Activated CD4-positive, alpha-beta T cell treated with anti-CD3 and anti-CD28 coated beads, Interleukin-10, Interleukin-2, amounts not matched to agents 100 ng/mL and 50 ng/mL, durations not matched to agents 16 hours and 8 hours (primary cell): ENCODE data around the gene KDM7A.

Experiments
- DNase-seq: peaks from one replicate; pipeline ENCODE4 v3.0.0-alpha.2; 2020

The KDM7A gene

DNA sequence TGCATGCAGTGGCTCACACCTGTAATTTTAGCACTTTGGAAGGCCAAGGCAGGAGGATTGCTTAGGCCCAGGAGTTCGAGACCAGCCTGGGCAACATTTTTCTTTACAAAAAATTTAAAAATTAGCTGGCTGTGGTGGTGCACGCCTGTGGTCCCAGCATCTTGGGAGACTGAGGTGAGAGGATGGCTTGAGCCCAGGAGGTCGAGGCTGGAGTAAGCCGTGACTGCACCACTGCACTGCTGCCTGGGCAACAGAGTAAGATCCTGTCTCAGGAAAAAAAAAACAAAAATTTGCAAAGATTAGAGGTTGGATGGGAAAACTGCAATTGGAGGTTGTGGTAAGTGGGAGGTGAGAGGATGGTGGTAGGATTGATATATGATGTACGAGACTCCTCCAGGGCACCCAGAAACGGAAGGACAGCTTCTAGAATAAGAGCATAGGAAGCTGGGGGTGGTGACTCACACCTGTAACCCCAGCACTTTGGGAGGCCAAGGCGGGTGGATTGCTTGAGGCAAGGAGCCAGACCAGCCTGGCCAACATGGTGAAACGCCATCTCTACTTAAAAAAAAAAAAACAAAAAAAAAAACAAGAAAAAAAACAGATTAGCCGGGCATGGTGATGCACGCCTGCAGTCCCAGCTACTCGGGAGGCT, 94.9 kb downstream of the KDM7A start:
- DNase-seq: no peak

DNA sequence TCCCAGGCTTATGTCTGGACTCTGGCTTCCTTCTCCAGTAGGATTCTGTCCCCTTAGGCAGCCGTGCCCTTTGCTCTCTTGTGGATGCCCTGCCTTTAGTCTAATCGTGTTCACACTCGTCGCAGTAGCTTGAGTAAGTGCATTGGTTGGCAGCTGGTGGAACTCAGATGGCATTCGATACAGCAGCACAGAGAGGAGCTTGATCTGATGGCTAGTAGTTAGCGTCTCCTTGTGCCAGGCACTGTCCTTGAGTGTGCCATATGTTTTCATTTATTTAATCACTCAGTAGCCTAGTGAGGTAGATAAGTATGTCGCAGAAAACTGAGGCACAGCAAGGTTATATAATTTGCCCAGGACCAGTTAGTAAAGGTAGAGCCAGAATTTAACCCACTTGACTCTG, 95.9 kb downstream of the KDM7A start:
- DNase-seq: no peak

DNA sequence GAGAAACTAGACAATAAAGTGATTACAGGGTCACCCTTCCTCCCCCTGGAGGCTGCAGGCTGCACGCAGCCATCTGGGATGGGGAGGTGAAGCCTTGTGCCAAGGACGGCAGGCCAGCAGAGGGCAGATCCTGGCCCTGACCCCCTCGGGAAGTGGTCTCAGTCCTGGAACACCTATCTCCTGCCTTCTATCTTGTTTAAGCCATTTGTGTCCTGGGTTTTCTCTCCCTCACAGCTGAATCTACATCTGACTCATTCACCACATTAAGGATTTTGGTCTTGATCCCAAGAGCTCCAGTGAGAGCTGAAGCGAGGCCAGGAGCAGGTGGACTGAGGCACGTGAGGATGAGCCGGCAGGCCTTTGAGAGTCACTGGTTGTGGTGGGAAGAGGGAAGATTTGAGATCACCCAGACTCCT, 97.7 kb downstream of the KDM7A start:
- no peak for DNase-seq

DNA sequence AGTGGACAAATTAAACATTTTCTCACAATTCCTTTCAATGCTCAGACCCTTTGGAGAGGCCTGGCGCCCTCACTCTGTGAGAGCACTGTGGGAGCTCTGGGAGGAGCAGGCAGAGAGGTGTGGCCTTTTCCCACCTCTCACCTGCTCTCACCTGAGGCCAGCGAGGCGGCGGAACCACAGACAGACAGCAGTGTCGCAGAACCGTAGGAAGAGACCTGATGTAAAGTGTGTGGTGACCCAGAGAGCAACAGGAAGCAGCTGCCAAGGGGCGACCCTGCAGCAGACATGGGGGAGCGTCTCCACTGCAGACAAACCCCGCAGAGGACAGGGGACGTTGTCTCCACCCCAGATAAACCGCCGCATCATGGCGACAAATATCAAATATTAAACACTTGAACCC, 98.4 kb downstream of the KDM7A start:
- DNase-seq: no peak

DNA sequence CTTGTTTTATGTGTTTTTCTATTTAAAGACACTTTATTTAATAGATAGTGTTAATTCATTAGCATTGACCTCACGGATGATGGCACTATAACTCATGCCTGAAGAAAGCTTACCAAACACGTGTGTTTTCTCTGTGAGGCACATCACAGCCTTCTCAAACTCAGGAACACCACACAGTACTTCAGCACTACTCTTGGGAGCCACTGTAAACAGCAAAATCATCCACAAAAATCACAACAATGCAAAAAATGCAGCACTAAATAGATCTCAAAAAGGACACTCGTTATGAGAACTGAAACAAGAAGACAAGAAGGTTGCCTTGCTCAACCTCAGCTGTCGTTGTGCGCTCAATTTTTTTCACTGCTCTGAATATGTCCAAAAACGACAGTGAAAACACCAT, 102.0 kb downstream of the KDM7A start:
- DNase-seq: no peak

DNA sequence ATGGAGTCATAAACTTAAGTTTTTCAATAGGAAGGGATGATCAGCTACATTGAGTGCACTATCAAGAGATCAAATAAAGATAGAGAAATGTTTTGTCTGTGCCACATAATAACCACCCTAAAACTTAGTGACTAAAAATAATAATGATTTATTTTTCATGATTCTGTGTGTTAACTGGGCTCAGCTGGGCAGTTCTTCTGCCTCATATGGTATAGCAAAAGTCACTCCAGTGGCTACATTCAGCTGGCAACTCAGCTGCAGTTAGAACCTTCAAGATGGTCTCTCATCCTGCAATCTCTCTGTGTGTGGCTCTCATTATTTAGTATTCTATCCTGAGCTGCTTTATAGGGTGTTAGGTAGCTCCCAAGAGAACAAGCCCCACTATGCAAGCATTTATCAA, 106.2 kb downstream of the KDM7A start:
- no peak for DNase-seq

DNA sequence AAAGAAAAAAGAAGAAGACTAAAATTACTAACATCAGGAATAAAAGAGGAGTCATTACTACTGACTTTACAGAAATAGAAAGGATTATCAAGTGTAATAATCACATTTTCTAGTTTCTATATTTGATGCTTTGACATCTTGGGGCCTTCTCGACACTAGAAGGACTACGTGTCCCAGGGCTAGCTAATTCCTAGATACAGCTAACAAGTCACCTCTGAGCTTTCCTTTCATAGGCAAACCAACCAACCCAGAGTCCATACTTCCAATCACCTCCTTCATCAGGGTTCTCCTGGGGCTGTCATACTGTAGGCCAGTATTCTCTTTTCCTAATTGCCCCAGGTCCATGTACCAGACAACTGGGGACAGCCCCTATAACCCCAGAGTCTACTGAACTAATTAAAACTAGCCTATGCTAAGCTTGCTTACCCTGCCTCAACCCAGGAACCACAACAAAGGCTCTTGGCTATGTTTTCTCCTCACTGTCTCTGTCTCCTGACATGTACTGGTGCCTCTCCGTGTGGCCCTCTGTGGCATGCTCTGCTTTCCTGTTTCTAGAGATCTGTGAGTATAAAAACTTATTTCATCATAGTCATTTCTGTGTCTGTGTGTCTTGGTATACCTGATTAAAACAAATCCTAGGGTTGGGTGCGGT, 107.4 kb downstream of the KDM7A start:
- no peak for DNase-seq

DNA sequence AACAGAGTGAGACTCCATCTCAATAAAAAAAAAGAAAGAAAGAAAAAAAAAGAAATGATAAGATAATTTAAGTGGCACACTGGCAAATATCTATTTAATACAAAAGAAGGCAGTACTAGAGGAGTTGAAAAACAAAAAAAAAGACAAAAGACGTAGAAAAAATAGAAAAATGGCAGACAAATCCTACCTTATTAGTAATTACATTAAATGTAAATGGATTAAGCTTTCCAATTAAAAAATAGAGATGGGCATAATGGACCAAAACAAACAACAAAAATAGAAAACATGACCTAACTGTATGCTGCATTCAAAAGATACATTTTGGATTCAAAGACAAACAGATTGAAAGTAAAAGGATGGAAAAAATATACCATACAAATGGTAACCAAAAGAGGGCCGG, 108.8 kb downstream of the KDM7A start:
- no peak for DNase-seq

DNA sequence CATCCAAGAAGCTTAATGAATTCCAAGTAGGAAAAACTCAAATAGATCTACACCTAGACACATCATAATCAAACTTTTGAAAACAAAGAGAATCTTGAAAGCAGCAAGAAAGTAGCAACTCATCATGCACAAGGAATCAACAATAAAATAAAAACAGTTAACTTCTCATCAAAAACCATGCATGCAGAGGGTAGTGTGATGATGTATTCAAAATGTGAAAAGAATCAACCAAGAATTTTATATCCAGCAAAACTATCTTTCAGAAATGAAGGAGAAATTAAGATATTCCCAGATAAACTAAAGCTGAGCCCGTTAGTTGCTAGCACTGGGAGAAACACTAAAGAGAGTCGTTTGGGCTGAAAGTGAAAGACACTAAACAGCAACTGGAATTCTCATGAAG, 109.7 kb downstream of the KDM7A start:
- no peak for DNase-seq

DNA sequence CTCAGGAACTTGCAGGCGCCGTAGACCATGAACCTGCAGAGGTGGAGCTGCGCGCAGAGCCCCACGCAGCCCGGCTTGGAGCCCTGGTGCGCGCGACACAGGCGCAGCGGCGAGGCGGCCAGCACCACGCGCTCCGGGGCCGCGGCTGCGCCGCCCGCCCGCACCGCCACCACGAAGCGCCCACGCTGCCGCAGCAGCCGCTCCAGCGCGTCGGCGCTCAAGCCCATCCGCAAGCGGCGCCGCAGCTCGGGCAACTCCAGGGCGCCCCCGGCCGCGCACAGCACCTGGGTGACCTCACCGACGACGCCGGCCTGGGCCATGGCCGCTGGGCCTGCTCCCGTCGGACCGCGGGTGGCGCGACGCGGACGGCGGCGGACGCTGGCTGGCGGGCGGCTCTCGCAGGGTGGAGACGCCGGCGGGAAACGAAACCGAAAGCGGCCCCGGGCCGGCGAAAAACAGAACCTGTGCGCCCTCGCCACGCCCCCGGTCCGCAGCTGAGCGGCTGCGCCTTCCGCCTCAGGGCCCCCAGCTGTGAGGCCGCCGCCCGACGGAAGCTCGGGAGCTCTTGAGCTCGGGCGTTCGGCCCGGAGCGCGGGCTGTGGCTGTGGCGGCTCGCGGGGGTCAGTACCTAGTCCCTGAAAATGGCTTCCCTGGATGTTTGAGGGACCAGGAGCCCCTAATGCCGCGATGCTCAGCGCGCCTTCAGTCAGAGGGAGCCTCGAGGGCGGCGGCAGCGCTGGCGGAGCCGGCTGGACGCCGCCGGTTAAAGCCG, 114.1 kb downstream of the KDM7A start, which contains the start of gene PARP12:
Gene PARP12 (minus strand): TSS at position 424 of the 772 bp plus-strand sequence. CDS start 104 bp downstream, at position 320.
- DNase-seq: peak; percentile 93

DNA sequence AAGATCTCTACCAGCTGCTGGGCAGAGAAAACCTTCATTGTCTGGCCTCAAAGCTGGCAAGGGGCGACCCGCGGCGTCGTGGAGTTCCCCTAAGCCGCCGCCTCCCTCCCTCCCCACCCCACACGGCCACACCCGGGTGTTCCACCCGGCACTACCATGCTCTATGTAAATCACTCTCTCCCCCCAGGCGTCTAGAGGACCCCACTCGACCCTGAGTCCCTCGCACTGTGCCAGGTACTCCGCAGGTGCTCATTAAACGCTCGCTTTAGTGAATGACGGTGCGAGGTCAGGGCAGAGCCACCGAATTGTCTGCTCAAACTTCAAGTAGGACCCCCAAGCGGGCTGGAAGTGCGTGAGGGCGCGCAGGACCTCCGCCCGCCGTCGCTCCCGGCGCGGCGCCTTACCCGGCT, 114.7 kb downstream of the KDM7A start:
- DNase-seq: peak; percentile 30

DNA sequence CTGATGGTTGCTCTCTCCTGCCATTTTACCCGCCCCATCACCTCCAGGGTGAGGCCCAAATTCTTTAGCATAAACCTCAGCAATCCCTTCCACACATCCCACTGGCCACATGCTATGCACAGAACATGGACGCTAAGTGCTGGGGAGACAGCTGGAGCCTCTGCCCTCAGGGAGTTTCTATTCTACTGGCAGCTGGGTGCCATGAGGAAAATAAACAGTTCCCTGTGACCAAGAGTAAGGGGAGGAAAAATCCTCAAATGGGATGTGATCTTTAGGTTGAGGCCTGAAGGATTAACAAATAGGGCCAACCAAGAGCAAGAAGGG, 115.2 kb downstream of the KDM7A start:
- DNase-seq: no peak

DNA sequence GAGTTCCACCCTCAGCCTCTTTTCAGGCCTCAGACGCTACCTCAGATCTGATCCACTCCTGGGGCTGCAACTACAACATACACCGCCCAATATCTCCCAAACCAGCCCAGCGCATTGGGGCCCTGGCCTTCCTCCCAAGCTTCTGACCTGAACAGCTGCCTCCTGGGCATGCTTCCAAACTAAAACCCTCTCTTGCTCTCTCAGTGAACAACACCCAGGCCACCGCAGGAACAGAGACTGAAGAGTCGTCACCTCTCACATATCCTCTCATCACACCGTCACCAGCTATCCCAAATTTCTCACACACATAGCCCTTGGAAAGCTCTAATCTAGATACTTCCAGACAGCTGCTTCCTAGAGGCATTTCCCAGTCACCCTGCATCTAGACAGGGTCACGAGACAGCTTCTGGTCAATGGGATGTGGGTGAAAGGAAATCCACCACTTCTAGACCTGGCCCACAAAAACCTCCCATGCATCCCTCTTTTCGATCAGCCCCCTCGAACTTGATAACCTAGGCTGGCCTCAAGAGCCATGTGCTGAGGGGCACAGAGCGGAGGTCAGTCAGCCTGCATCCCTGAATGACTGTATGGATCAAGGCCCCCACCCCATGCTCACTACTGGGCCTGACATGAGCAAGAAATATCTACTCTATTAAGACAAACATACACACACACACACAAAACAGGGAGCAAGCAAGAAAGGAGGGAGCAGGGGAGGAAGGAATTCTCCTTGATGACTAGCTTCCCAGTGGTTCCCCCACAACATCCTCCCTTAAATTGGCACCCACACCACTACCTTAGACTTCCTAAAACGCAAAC, 115.8 kb downstream of the KDM7A start:
- no peak for DNase-seq

DNA sequence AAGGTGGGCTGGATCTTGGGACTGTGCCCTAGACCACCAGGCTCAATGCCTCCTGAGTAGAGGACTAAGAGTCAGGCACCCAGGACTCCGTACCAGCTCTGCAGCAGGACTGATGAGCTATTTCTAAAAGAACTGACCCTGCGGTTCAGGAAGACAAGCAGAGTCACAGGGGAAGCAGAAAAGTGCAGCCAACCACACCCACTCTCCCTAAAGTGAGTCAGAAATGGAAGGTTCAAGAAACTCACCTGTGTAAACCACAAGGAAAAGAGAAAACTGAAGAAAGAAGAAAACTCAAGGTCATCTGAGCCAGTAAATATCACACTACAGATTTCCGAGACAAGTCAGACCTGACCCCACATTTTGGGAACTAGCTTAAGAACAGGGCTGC, 116.5 kb downstream of the KDM7A start:
- peak; percentile 41 for DNase-seq

DNA sequence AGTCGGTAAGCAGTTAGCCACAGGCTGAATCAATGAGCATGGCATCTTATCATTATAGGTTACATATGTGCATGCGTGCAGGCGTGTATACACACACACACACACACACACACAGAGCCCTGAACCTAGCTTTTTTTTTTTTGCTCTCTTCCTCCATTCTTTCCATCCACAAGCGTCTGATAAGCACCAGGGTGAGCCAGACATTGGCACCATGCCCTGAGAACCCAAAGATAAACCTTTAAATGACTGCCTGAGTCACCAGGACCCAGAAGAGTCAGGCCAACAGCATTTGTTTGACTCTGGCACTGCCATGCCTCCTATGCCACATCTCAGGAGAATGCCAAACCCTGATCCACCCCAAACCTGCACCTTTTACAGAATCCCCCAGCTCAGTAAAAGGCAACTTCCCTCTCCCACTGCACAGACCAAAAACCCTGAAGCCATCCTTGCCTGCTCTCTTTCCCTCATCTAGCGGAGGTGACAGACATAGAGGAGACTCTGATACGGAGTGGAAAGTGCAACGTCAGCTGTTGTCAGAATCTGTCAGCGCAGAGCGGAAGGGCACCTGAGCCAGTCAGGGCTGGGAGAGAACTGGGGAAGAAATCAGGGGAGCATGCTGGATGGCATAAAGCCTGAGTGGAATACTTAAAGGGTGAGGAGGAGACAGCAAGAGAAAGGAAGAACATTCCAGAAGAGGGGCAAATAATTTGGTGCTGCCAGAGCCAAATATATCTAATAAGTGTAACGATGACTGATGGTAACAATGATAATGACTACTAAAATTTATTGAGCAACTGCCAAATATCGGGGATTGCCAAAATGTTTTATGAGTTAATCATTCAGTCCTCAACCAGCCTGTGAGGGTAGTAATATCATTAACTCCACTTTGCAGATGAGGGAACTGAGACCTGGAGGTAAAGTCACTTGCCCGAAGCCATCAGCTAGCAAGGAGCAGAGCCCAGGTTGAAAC, 117.2 kb downstream of the KDM7A start:
- peak; percentile 30 for DNase-seq

DNA sequence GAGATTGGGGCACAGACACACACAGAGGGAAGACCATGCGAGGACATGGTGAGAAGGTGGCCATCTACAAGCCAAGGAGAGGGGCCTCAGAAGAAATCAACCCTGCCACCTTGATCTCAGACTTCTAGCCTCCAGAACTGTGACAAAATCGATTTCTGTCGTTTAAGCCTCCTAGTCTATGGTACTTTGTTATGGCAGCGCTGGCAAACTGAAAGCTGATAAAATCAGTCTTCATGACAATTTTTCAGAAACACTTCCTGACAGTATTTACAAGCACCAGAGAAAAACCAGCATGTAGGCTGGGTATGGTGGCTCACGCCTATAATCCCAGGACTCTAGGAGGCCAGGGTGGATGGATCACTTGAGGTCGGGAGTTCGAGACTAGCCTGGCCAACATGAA, 118.3 kb downstream of the KDM7A start:
- DNase-seq: no peak

DNA sequence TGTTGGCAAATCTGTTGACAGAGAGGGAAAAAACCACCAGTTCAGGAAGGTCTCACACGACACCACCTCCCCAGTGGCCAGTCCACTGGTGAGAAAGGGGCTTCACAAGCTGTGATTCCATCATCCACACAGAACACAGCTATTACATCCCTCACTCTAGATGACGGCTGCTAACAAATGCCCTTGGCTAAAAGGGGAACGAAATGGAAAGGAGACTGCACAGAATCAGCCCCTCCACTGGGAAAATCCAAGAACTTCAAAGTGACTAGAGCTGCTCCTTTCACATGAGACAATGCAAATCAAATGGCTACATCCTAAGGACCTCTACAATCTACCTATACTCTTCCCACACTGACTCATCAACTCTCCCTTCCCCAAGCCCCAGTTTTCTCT, 119.6 kb downstream of the KDM7A start:
- DNase-seq: no peak

DNA sequence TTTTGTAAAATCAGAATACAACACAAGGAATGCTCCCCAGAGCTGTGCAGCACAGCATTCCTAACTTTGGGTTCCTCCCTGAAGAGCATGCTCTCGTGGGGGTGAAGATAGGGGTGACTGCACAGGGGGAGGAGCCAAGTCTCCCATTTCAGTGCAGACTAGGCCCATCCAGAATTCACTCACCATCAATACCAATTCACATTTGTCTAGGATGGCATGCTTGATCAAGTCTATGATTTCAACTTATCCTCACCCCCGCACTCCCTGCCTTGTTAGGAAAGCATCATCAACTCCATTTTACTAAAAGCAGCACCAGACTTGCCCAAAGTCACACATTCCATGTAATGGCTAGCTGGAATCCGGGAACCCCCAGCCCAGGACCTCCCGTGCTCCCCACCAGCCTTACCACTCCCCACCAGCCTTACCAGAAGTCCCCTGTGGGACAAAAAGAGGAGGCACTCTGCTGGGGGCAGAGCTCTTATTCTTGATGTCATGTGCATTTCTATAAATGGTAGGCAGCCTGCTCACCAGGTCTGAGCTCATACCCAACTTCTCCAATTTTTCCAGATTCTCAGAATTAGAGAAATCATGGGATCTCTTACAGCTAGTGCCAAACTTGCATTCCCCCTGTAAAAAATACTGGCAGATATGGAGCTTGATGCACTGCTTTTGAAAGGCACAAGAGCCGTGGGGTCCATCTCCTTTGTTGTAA, 120.2 kb downstream of the KDM7A start:
- no peak for DNase-seq

DNA sequence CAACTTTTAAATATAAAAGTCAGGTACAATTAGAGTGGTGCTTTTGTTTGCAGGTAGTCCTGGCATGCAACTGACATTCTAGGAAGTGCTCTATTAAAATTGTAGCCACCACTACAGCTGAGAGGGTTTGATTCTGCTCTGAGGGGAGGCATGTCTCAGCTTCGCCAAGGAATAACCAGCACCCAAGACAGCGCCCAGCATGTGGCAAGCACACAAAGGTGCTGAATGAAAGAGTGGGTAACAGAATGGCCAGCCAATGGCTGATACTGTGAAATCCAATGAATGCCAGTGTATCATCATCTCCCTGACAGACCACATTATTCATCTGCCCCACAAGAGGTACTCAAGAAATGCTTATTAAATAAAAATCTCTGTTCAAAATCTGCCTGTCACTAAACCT, 121.0 kb downstream of the KDM7A start:
- no peak for DNase-seq

DNA sequence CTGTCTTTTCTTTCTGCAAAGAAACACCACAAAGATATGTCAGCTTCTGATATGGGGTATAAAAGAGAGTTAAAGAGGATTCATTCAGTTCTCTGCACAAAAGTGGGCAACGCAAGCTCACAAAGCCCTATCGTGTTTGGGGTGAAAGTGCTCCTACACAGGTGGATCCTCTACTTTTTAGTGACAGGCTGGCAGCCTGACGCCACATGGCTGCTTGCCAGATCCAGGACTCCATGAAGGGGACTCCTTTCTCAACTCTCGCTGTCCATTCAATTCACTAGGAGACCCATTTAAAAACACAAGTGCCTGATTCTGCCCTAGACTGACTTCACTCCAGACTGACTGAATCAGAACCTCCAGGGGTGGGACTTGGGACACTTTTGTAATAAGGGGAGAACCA, 122.0 kb downstream of the KDM7A start:
- DNase-seq: no peak

DNA sequence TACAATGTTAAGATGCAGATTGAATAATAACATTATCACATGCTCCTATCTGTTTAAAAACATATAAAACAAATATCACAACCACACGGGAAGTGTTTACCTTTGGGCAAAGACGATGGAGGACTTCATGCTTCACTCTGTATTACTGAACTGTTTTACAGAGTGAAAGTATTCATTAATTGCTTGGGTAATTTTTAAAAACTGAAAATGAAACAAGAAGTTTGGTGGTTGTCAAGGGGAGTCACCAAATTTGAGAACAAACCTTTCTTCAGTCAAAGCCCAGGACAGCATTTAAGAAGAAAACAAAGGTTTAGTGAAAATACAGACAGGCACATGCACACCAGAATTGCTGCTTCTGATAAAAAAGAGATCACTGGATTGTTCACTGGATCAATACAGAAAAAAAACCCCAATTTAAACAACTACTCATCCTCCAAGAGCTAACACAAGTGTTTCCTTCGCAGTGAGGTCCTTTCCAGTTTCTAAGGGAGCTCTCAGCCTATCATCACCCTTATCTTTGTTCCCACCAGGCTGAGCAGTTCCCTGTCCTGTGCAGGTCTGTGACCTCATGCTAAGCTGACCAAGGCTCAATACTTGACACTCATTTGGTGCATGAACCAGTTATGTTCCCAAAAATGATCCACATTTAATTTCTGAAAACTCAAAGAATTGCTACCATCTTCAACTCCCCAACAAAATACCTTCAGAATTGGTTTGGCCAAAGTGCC, 122.8 kb downstream of the KDM7A start:
- DNase-seq: no peak
